ENCODE data around the gene AGRN. TPM values are rescaled to one million over a fixed set of nuclear protein-coding genes. Genes with fewer than 3 reads are reported as not detected.

Gene AGRN
- total RNA-seq, 4 donors from 2014 or later: 17.0 to 31.6 (median 22.6) TPM

DNA sequence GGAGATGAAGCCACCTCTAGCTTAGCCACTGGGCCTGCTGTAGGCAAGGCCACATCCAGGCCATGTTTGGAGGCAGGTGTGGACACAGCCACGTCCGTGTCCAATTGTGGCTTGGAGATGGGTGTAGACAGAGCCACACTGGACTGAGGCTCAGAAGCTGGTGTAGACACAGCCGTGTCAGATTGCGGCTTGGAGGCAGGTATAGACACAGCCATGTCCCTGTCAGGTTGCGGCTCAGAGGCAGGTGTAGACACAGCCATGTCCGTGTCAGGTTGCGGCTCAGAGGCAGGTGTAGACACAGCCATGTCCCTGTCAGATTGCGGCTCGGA is 40.2 kb upstream of the AGRN start:
- WGBS: 95% methylated on average over 9 of the region's 9 CpGs
- TF ChIP-seq EP300 (IDR thresholded peaks at IDR 0.05): no peak
- no peak for TF ChIP-seq POLR2AphosphoS5 (IDR thresholded peaks at IDR 0.05)
- TF ChIP-seq POLR2A (IDR thresholded peaks at IDR 0.05; ENCODE audit: low read depth): no peak
- TF ChIP-seq, protein P1, sequence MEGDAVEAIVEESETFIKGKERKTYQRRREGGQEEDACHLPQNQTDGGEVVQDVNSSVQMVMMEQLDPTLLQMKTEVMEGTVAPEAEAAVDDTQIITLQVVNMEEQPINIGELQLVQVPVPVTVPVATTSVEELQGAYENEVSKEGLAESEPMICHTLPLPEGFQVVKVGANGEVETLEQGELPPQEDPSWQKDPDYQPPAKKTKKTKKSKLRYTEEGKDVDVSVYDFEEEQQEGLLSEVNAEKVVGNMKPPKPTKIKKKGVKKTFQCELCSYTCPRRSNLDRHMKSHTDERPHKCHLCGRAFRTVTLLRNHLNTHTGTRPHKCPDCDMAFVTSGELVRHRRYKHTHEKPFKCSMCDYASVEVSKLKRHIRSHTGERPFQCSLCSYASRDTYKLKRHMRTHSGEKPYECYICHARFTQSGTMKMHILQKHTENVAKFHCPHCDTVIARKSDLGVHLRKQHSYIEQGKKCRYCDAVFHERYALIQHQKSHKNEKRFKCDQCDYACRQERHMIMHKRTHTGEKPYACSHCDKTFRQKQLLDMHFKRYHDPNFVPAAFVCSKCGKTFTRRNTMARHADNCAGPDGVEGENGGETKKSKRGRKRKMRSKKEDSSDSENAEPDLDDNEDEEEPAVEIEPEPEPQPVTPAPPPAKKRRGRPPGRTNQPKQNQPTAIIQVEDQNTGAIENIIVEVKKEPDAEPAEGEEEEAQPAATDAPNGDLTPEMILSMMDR (IDR thresholded peaks at IDR 0.05): no peak
- peaks cover 0 to 82% (median 3%) of the 10 kb centered on the region in 4 donors for H3K27me3 ChIP-seq
- no peak overlapping the region for H3K27ac ChIP-seq (replicated peaks in 1 of 4)
- H3K4me1 ChIP-seq: peaks cover 12 to 21% (median 16%) of the 10 kb centered on the region in 4 donors
- H3K4me3 ChIP-seq: no peak overlapping the region
- intact Hi-C loops (cut with DNase I): no loop called here
- H3K36me3 ChIP-seq: no peaks in the 10 kb centered on the region
- DNase-seq (ENCODE audit: extremely low spot score): no peak
- no peaks in the 10 kb centered on the region for H3K9me3 ChIP-seq

DNA sequence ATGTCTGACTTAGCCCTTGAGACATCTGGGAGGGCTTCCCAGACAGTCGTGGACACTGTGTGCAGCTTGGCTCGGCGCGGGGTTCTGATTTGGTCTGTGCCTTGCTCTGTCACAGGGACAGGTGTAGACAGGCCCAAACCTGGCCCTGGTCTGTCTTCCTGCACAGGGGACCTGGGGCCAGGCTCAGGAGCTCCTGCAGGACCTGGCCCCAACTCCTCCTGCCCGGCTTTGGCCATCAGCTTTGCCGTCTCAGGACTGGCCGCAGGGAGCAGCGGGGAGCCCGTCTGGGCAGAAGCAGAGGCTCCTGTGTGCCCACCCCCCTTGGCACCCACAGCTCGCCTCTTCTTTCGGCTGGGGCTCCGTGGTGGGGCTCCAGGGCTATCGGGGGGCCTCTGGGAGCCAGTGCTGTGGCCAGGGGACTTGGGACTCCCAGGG is 39.8 kb upstream of the AGRN start:
- peaks cover 0 to 82% (median 3%) of the 10 kb centered on the region in 4 donors for H3K27me3 ChIP-seq
- DNase-seq (ENCODE audit: extremely low spot score): no peak
- no peak overlapping the region for H3K4me3 ChIP-seq
- WGBS: 85% methylated on average over 12 of the region's 13 CpGs
- H3K4me1 ChIP-seq: peaks cover 12 to 21% (median 16%) of the 10 kb centered on the region in 4 donors
- H3K9me3 ChIP-seq: no peaks in the 10 kb centered on the region
- TF ChIP-seq POLR2AphosphoS5 (IDR thresholded peaks at IDR 0.05): no peak
- H3K36me3 ChIP-seq: no peaks in the 10 kb centered on the region
- intact Hi-C loops (cut with DNase I): no loop called here
- H3K27ac ChIP-seq (replicated peaks in 1 of 4): no peak overlapping the region

DNA sequence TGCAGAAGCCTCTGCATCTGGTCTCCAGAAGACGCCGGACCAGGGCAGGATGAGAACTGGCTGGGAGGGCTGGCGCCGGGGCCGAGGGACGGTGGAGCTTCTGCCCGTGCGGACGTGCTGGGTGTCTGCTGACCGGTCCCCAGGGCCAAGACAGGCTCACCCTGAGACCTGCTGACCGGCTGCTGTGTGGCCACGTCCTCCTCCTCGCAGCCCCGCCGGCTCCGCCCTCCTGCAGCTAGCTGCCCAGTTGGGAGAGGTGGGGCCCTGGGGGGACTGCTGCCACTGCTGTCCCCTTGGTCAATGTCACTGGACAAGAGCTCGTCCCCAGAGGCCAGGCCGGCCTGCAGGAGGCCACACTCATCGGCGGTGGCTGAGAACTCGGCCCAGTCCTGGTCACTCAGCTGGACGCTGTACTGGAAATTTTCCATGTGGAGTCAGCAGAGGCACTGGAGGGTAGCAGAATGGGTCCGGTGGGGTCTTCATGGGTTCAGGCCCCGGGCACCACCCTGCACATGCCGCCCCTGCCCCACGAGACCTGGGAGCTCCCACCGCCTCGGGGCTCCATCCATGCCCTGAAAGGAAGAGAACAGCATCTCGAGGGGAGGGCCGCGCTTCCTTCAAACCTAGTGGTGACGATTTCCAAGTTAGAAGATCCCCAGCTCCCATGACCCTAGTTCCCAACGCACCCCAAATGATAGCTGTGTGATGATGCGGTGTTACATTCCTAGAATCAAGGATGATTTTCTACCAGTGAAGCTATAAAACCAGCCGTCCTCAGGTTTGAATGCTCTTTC is 39.1 kb upstream of the AGRN start:
- Histone ChIP-seq H3K27ac (replicated peaks in 1 of 4) (no peak overlapping the region), H3K36me3 (no peaks in the 10 kb centered on the region), H3K4me1 (peaks cover 11 to 15% (median 13%) of the 10 kb centered on the region in 4 donors), H3K4me3 (no peak overlapping the region), H3K9me3 (no peaks in the 10 kb centered on the region), H3K27me3 (peaks cover 0 to 79% (median 3%) of the 10 kb centered on the region in 4 donors)
- intact Hi-C loops (cut with DNase I): no loop called here
- WGBS: 82% methylated on average over 18 of the region's 35 CpGs
- DNase-seq (ENCODE audit: extremely low spot score): no peak
- no peak for TF ChIP-seq EP300 (IDR thresholded peaks at IDR 0.05)
- no peak for TF ChIP-seq POLR2AphosphoS5 (IDR thresholded peaks at IDR 0.05)
- TF ChIP-seq, protein P1 (IDR thresholded peaks at IDR 0.05): no peak
- TF ChIP-seq POLR2A (IDR thresholded peaks at IDR 0.05; ENCODE audit: low read depth): no peak

DNA sequence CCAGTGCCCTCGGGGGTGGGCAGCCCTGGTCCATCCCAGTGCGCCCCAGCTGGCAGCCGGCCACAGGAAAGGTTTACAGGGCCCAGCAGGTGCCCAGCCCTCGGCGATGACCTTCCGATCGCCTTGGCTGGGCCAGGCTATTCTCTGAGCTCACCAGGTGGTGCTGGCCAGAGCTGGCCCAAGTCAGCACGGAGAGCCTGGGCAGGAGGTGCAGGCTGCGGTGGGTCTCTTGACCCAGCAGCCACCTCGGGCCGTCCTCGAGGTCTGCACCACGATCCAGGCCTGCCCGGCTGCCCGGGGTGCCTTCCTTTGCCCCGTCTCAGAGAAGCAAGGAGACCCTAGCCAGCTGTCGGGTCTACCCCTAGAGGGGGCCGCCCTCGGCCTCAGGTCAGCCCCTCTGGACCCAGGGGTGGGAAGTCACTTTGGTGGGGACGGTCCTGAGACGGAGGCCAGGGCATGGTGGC is 38.4 kb upstream of the AGRN start:
- TF ChIP-seq EP300 (IDR thresholded peaks at IDR 0.05) (no peak), POLR2A (IDR thresholded peaks at IDR 0.05; ENCODE audit: low read depth) (no peak), POLR2AphosphoS5 (IDR thresholded peaks at IDR 0.05) (no peak)
- TF ChIP-seq, protein P1 (IDR thresholded peaks at IDR 0.05): no peak
- intact Hi-C loops (cut with DNase I): no loop called here
- DNase-seq (ENCODE audit: extremely low spot score): no peak
- H3K27me3 ChIP-seq: peaks cover 0 to 72% (median 3%) of the 10 kb centered on the region in 4 donors
- no peaks in the 10 kb centered on the region for H3K9me3 ChIP-seq
- no peak overlapping the region for H3K4me3 ChIP-seq
- peaks cover 4 to 8% (median 7%) of the 10 kb centered on the region in 4 donors for H3K4me1 ChIP-seq
- 85% methylated on average over 16 of the region's 21 CpGs for WGBS
- H3K27ac ChIP-seq (replicated peaks in 1 of 4): no peak overlapping the region
- no peaks in the 10 kb centered on the region for H3K36me3 ChIP-seq

DNA sequence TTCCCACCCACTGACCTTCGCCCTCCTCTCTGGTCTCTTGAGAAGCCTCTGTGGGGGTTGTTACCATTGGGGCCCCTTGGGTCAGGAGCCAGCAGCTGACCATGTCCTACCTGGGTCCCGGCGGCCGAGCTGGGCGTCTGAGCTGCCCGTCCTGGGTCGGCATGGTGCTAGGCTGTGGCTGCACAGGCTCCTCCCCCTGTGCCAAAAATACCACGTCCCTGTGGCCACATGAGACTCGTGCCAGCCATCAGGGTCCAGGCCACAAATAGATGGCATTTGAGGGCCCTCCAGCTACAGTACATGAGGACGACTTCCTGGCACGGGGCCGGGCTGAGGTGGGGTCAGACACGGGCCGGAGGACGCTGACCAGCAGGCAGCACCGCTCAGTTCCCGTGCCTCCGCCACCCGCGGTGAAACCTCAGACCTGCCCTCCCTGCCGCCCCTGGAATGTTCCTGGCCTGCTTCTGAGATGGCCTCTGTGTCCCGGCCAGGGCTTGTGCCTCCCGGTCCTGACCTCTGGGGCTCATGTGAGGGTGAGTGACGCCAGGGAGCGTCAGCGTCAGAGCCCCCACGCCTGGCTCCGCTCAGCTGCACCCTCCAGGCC is 37.9 kb upstream of the AGRN start, which contains the start of gene PERM1:
PERM1 (minus strand) TSS at position 139 of the 604 bp plus-strand sequence. CDS start 1,064 bp downstream, outside the sequence.
- H3K4me3 ChIP-seq: no peak within 1 kb of the TSS
- no peak for DNase-seq (ENCODE audit: extremely low spot score)
- peaks cover 0 to 72% (median 3%) of the 10 kb centered on the region in 4 donors for H3K27me3 ChIP-seq
- WGBS: 35% methylated on average over 5 of the region's 28 CpGs
- peaks cover 4 to 8% (median 7%) of the 10 kb centered on the region in 4 donors for H3K4me1 ChIP-seq
- TF ChIP-seq EP300 (IDR thresholded peaks at IDR 0.05) (no peak), POLR2AphosphoS5 (IDR thresholded peaks at IDR 0.05) (no peak), POLR2A (IDR thresholded peaks at IDR 0.05; ENCODE audit: low read depth) (peak; percentile 45)
- TF ChIP-seq, protein P1 (IDR thresholded peaks at IDR 0.05): no peak
- intact Hi-C loops (cut with DNase I): no loop called here
- H3K9me3 ChIP-seq: no peaks in the 10 kb centered on the region
- no peak within 1 kb of the TSS for H3K27ac ChIP-seq (replicated peaks in 1 of 4)
- no peaks in the 10 kb centered on the region for H3K36me3 ChIP-seq

Data from esophagus muscularis mucosa (tissue), 4 donors.